Measurements from ENCODE around the gene ESYT2. TPM values are rescaled to one million over a fixed set of nuclear protein-coding genes. Genes with fewer than 3 reads are reported as not detected.

Gene ESYT2
- total and polyA plus RNA-seq, 2 donors (not counting 1 experiment from before 2014, with no cell fraction given), result 66.0 to 93.0 TPM

- Histone ChIP-seq H3K79me2 (ENCODE audit: control insufficient read depth, insufficient read depth, low read length) (no peaks in the 10 kb centered on the region), H3K27ac (ENCODE audit: insufficient read depth, low read length) (no peak overlapping the region), H3K4me1 (ENCODE audit: control insufficient read depth, extremely low read depth, insufficient read depth, low read length) (no peaks in the 10 kb centered on the region), H3K27me3 (ENCODE audit: control insufficient read depth, insufficient read depth, low read length) (no peaks in the 10 kb centered on the region), H3K9me3 (ENCODE audit: control insufficient read depth, insufficient read depth, low read depth, low read length) (no peaks in the 10 kb centered on the region), H3K36me3 (ENCODE audit: control insufficient read depth, insufficient read depth, low read length) (peaks cover 14% of the 10 kb centered on the region), H3K4me2 (ENCODE audit: extremely low read depth, insufficient read depth, low read length) (no peak overlapping the region), H2AFZ (ENCODE audit: low read length) (no peak overlapping the region), H3K4me3 (replicated peaks in 1 of 4; ENCODE audit: control extremely low read depth in 1 of 4, insufficient read depth in 1 of 4, low read depth in 3 of 4, low read length in 4 of 4) (no peak overlapping the region), H4K20me1 (ENCODE audit: control insufficient read depth, extremely low read depth, insufficient read depth, low read length) (no peaks in the 10 kb centered on the region), H3K9ac (ENCODE audit: insufficient read depth, low read length) (no peak overlapping the region)
- DNase-seq (ENCODE audit: low read depth in 2 of 2), result no peak
- TF ChIP-seq EZH2 (IDR thresholded peaks at IDR 0.05; ENCODE audit: low read length, missing control alignments) (no peak), CTCF (conservative IDR thresholded peaks at IDR 0.05 in 1 of 2, IDR thresholded peaks at IDR 0.05 in 1 of 2; ENCODE audit: low read depth in 1 of 2, low read length in 2 of 2) (no peak)
Measured at GRCh38 chr7:158759245-158759614, 70.1 kb downstream of the ESYT2 start.

DNA sequence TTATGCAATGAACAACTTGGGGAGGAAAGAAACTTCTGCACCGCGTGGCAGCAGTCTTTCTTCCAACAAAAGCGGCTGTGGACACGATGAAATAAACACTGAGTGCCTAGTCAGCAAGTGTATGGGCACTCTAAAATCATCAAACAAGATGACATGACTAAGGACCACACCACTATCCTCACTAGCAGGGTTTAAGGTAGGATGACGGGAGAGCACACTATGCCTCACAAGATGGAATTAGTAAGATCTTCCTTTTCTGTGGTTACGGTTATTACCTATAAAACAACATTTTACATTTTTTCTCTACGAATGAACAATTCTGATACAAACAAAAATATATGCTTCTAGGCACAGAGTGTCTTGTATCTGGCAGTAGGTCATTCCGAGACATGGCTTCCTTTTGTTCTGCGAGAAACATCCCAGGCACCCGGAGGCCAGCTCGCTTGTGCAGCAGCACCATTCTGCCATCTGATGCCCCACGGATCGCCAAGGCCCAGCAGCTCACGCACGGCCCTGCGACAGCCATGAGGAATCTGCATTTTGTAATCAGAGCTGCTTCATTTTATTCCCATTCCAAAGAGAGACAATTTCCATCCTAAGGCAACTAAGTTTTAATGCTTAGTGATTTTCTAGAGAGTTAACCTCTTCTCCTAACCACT, 70.6 kb downstream of the ESYT2 start:
- no peak overlapping the region for H2AFZ ChIP-seq (ENCODE audit: low read length)
- H3K79me2 ChIP-seq (ENCODE audit: control insufficient read depth, insufficient read depth, low read length), result no peaks in the 10 kb centered on the region
- no peak for DNase-seq (ENCODE audit: low read depth in 2 of 2)
- no peak overlapping the region for H3K9ac ChIP-seq (ENCODE audit: insufficient read depth, low read length)
- no peak overlapping the region for H3K4me2 ChIP-seq (ENCODE audit: extremely low read depth, insufficient read depth, low read length)
- H3K36me3 ChIP-seq (ENCODE audit: control insufficient read depth, insufficient read depth, low read length), result peaks cover 14% of the 10 kb centered on the region
- TF ChIP-seq CTCF (conservative IDR thresholded peaks at IDR 0.05 in 1 of 2, IDR thresholded peaks at IDR 0.05 in 1 of 2; ENCODE audit: low read depth in 1 of 2, low read length in 2 of 2) (no peak), EZH2 (IDR thresholded peaks at IDR 0.05; ENCODE audit: low read length, missing control alignments) (no peak)
- H3K4me1 ChIP-seq (ENCODE audit: control insufficient read depth, extremely low read depth, insufficient read depth, low read length), result no peaks in the 10 kb centered on the region
- no peak overlapping the region for H3K4me3 ChIP-seq (replicated peaks in 1 of 4; ENCODE audit: control extremely low read depth in 1 of 4, insufficient read depth in 1 of 4, low read depth in 3 of 4, low read length in 4 of 4)
- no peaks in the 10 kb centered on the region for H3K9me3 ChIP-seq (ENCODE audit: control insufficient read depth, insufficient read depth, low read depth, low read length)
- H4K20me1 ChIP-seq (ENCODE audit: control insufficient read depth, extremely low read depth, insufficient read depth, low read length), result no peaks in the 10 kb centered on the region
- H3K27me3 ChIP-seq (ENCODE audit: control insufficient read depth, insufficient read depth, low read length), result no peaks in the 10 kb centered on the region
- H3K27ac ChIP-seq (ENCODE audit: insufficient read depth, low read length), result no peak overlapping the region

- peaks cover 13% of the 10 kb centered on the region for H3K36me3 ChIP-seq (ENCODE audit: control insufficient read depth, insufficient read depth, low read length)
- H3K27me3 ChIP-seq (ENCODE audit: control insufficient read depth, insufficient read depth, low read length), result no peaks in the 10 kb centered on the region
Measured at GRCh38 chr7:158757404-158757989, 71.8 kb downstream of the ESYT2 start.

More at GRCh38 chr7:158757404-158757989, 71.8 kb downstream of the ESYT2 start:
- Histone ChIP-seq H2AFZ (ENCODE audit: low read length) (no peak overlapping the region), H3K4me1 (ENCODE audit: control insufficient read depth, extremely low read depth, insufficient read depth, low read length) (no peaks in the 10 kb centered on the region), H3K9me3 (ENCODE audit: control insufficient read depth, insufficient read depth, low read depth, low read length) (no peaks in the 10 kb centered on the region), H3K9ac (ENCODE audit: insufficient read depth, low read length) (no peak overlapping the region), H3K4me3 (replicated peaks in 1 of 4; ENCODE audit: control extremely low read depth in 1 of 4, insufficient read depth in 1 of 4, low read depth in 3 of 4, low read length in 4 of 4) (no peak overlapping the region), H3K4me2 (ENCODE audit: extremely low read depth, insufficient read depth, low read length) (no peak overlapping the region), H3K79me2 (ENCODE audit: control insufficient read depth, insufficient read depth, low read length) (no peaks in the 10 kb centered on the region), H3K27ac (ENCODE audit: insufficient read depth, low read length) (no peak overlapping the region), H4K20me1 (ENCODE audit: control insufficient read depth, extremely low read depth, insufficient read depth, low read length) (no peaks in the 10 kb centered on the region)
- TF ChIP-seq CTCF (conservative IDR thresholded peaks at IDR 0.05 in 1 of 2, IDR thresholded peaks at IDR 0.05 in 1 of 2; ENCODE audit: low read depth in 1 of 2, low read length in 2 of 2), result no peak
- TF ChIP-seq EZH2 (IDR thresholded peaks at IDR 0.05; ENCODE audit: low read length, missing control alignments), result no peak
- no peak for DNase-seq (ENCODE audit: low read depth in 2 of 2)

Data from fibroblast of lung (primary cell).